Hepatocyte (in vitro differentiated cells): ENCODE results near the gene RO60. TPM values are rescaled to one million over a fixed set of nuclear protein-coding genes. Genes with fewer than 3 reads are reported as not detected.

Source experiments
- DNase-seq: peaks from one replicate; pipeline ENCODE4 v3.0.0-alpha.2; 2016; ENCODE audit warnings: low spot score
- H2AFZ ChIP-seq: fragments of 200-600 bp; sonication (generic); 2 replicates; pipeline ENCODE4 v1.6.0; 2016; ENCODE audit warnings: antibody characterized with exemption, mild to moderate bottlenecking
- H3K27ac ChIP-seq: fragments of 200-600 bp; sonication (generic); 2 replicates; pipeline ENCODE4 v1.5.1; 2016; ENCODE audit warnings: mild to moderate bottlenecking
- H3K27me3 ChIP-seq: fragments of 200-600 bp; sonication (generic); 2 replicates; pipeline ENCODE4 v1.6.1; 2016
- H3K36me3 ChIP-seq: fragments of 200-600 bp; sonication (generic); replicated peaks from 2 replicates; pipeline ENCODE4 v1.5.1; 2016; ENCODE audit warnings: low read depth; ENCODE audit not compliant: insufficient read depth
- H3K4me1 ChIP-seq: fragments of 200-600 bp; sonication (generic); 2 replicates; pipeline ENCODE4 v1.5.1; 2016; ENCODE audit warnings: mild to moderate bottlenecking, moderate library complexity; ENCODE audit not compliant: insufficient read depth
- H3K4me2 ChIP-seq: fragments of 200-600 bp; sonication (generic); 2 replicates; pipeline ENCODE4 v1.6.0; 2016
- H3K4me3 ChIP-seq: fragments of 200-600 bp; sonication (generic); 2 replicates; pipeline ENCODE4 v1.5.1; 2016; ENCODE audit warnings: mild to moderate bottlenecking
- H3K79me2 ChIP-seq: fragments of 200-600 bp; sonication (generic); 2 replicates; pipeline ENCODE4 v1.6.0; 2017; ENCODE audit warnings: mild to moderate bottlenecking
- H3K9me2 ChIP-seq: fragments of 200-600 bp; sonication (generic); replicated peaks from 2 replicates; pipeline ENCODE4 v1.6.0; 2017; ENCODE audit warnings: mild to moderate bottlenecking; ENCODE audit not compliant: insufficient read depth
- H3K9me3 ChIP-seq: fragments of 200-600 bp; sonication (generic); 2 replicates; pipeline ENCODE4 v1.5.1; 2016; ENCODE audit warnings: low read depth, mild to moderate bottlenecking
- H4K20me1 ChIP-seq: fragments of 200-600 bp; sonication (generic); 2 replicates; pipeline ENCODE4 v1.6.0; 2016; ENCODE audit warnings: mild to moderate bottlenecking; ENCODE audit not compliant: insufficient read depth, poor library complexity, severe bottlenecking
- CTCF ChIP-seq: fragments of 200-600 bp; sonication (generic); IDR thresholded peaks from 2 replicates; pipeline ENCODE4 v1.5.1; 2016; ENCODE audit warnings: antibody characterized with exemption, mild to moderate bottlenecking; ENCODE audit not compliant: poor library complexity
- EZH2 ChIP-seq: fragments of 200-600 bp; sonication (generic); IDR thresholded peaks from 2 replicates; pipeline ENCODE4 v1.6.1; 2016; ENCODE audit warnings: antibody characterized with exemption, mild to moderate bottlenecking, borderline replicate concordance
- EZH2phosphoT487 ChIP-seq: fragments of 200-600 bp; sonication (generic); IDR thresholded peaks from one replicate; pipeline ENCODE4 v1.6.1; 2018; ENCODE audit warnings: antibody characterized with exemption, mild to moderate bottlenecking, low read depth, moderate library complexity; ENCODE audit not compliant: unreplicated experiment, severe bottlenecking
- WGBS: methylation state at CpG from one replicate; pipeline ENCODE4 v1.1.6; 2016; ENCODE audit warnings: low lambda C conversion rate; ENCODE audit errors: missing lambda C conversion rate; 5-methylcytosine and 5-hydroxymethylcytosine counted together
- polyA plus RNA-seq: library from polyadenylated mRNA; unstranded; fragments of >200 nt; fragmentation: Nextera tagmentation; extraction: Ambion mirVana; gene quantifications from 2 replicates; pipeline ENCODE4 v1.2.1, GENCODE V29; 2016
- total RNA-seq: library from RNA; depleted of rRNA; stranded (reverse); fragments of >200 nt; gene quantifications from 2 replicates; pipeline ENCODE4 v1.2.3, GENCODE V29; 2014

Gene RO60
- total and polyA plus RNA-seq, 2 experiments from 2014 or later, result 89.1 to 89.2 TPM

GRCh38 chr1:193079187-193079586, 19.8 kb downstream of the RO60 start:
- Histone ChIP-seq H3K9me3 (no peaks in the 10 kb centered on the region), H3K79me2 (peaks cover 20% of the 10 kb centered on the region), H3K9me2 (no peaks in the 10 kb centered on the region), H2AFZ (no peak overlapping the region), H3K4me2 (no peak overlapping the region), H3K4me1 (no peaks in the 10 kb centered on the region), H3K36me3 (peaks cover 12% of the 10 kb centered on the region), H4K20me1 (no peaks in the 10 kb centered on the region), H3K4me3 (no peak overlapping the region), H3K27me3 (no peaks in the 10 kb centered on the region), H3K27ac (no peak overlapping the region)
- 93% methylated on average over 3 of the region's 3 CpGs for WGBS
- no peak for DNase-seq
- TF ChIP-seq EZH2phosphoT487 (no peak), CTCF (no peak), EZH2 (no peak)

DNA sequence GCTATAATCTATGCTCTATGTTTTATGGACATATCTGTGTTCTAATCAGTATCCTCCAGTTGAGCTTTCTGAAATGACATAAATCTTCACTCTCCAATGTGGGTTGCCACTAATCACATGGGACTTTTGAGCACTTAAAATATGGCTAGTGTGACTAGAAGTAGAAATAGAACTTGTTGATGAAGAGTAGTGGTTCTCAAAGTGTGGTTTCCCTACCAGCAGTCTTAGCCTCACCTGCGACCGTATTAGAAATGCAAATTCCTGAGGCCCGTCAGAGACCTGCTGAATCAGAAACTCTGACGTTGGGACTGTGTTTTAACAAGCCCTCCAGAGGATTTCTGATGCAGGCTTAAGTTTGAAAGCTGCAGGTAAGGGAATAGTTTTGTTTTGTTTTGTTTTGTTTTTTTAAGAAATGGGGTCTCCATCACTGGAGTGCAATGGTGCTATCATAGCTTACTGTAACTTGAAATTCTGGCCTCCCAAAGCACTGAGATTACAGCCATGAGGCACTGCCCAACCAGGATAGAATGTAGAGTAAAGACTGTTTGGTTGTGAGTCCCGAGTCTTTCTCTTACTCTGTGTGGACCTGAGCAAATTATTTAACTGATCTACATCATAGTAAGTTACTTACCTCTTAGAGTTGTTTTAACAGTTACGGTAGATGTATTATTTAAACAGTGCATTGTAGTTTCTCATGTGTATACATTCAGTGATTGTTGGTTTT, 24.1 kb downstream of the RO60 start:
- DNase-seq, result no peak
- Histone ChIP-seq H2AFZ (no peak overlapping the region), H3K9me3 (no peaks in the 10 kb centered on the region), H3K27ac (no peak overlapping the region), H3K4me1 (no peaks in the 10 kb centered on the region), H3K27me3 (no peaks in the 10 kb centered on the region), H3K36me3 (peaks cover 10% of the 10 kb centered on the region), H3K4me3 (no peak overlapping the region), H3K9me2 (no peaks in the 10 kb centered on the region), H3K4me2 (no peak overlapping the region), H3K79me2 (no peaks in the 10 kb centered on the region), H4K20me1 (no peaks in the 10 kb centered on the region)
- WGBS, result 91% methylated on average over 6 of the region's 6 CpGs
- TF ChIP-seq CTCF (no peak), EZH2phosphoT487 (no peak), EZH2 (no peak)

DNA sequence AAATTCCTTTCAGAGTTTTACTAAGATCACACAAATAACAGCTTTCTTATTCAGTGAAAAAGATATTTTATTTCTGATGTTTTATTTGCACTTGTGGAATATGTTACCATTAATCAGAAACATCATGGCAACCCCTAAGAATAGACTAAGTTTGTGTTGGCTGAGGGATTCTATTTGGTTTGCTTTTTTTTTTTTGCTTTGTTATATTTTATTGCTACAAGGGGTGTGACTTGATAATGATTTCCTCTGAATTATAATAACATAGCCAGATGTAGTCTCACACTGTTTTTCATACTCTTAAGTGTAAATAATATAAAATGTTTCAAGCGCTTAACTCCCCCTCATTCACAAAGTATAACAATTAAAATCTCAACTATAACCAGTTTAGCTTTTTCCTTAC, 25.9 kb downstream of the RO60 start:
- Histone ChIP-seq H3K79me2 (no peaks in the 10 kb centered on the region), H3K9me2 (no peaks in the 10 kb centered on the region), H2AFZ (no peak overlapping the region), H3K4me3 (no peak overlapping the region), H4K20me1 (no peaks in the 10 kb centered on the region), H3K4me2 (no peak overlapping the region), H3K4me1 (no peaks in the 10 kb centered on the region), H3K27ac (no peak overlapping the region), H3K36me3 (peaks cover 10% of the 10 kb centered on the region), H3K9me3 (no peaks in the 10 kb centered on the region), H3K27me3 (no peaks in the 10 kb centered on the region)
- TF ChIP-seq CTCF, result no peak
- TF ChIP-seq EZH2phosphoT487, result no peak
- TF ChIP-seq EZH2, result no peak
- no peak for DNase-seq
- WGBS, result 100% methylated on average over 1 of the region's 1 CpG

GRCh38 chr1:193086342-193086741, 26.9 kb downstream of the RO60 start:
- H3K36me3 ChIP-seq, result peaks cover 6% of the 10 kb centered on the region

More at GRCh38 chr1:193086342-193086741, 26.9 kb downstream of the RO60 start:
- Histone ChIP-seq H3K4me2 (no peak overlapping the region), H3K4me1 (no peaks in the 10 kb centered on the region), H2AFZ (no peak overlapping the region), H3K27ac (no peak overlapping the region), H3K4me3 (no peak overlapping the region), H3K9me3 (no peaks in the 10 kb centered on the region), H3K27me3 (no peaks in the 10 kb centered on the region), H3K79me2 (no peaks in the 10 kb centered on the region), H4K20me1 (no peaks in the 10 kb centered on the region), H3K9me2 (no peaks in the 10 kb centered on the region)
- no peak for DNase-seq
- TF ChIP-seq CTCF, result no peak
- TF ChIP-seq EZH2, result no peak
- TF ChIP-seq EZH2phosphoT487, result no peak
- WGBS, result 96% methylated on average over 3 of the region's 3 CpGs
